ENCODE measurements around the gene ECI1. TPM values are rescaled to one million over a fixed set of nuclear protein-coding genes. Genes with fewer than 3 reads are reported as not detected.
"Not testable (repeated sequence)": the region's sequence is repeated elsewhere in the genome, so short reads cannot be mapped to it uniquely, and the experiment has no call there.

ECI1 gene
- total RNA-seq, 2 experiments from 2014 or later: 30.8 to 42.5 TPM

DNA sequence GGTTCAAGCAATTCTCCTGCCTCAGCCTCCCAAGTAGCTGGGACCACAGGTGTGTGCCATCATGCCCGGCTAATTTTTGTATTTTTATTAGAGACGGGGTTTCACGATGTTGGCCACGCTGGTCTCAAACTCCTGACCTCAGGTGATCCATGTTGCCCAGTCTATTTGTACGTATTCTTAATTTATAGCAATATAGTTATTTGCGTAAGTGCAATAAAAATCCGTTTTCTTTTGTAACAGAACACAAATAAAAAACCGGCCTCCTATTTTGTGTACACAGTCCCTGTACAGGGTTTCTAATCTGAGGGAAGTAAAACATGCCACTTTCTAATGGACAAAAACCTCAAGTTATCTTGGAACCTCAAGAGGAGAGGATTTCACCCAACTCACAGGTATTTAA, 8.9 kb upstream of the ECI1 start:
- ChIA-PET CTCF (no interaction called here), POLR2A (no interaction called here)
- no peak for DNase-seq
- Mint-ChIP-seq H3K4me1 (peaks cover 12% of the 10 kb centered on the region), H3K9me3 (no peaks in the 10 kb centered on the region), H3K4me3 (no peak overlapping the region), H3K36me3 (ENCODE audit: low read depth) (peaks cover 64% of the 10 kb centered on the region), H3K27me3 (no peaks in the 10 kb centered on the region), H3K27ac (no peak overlapping the region)

DNA sequence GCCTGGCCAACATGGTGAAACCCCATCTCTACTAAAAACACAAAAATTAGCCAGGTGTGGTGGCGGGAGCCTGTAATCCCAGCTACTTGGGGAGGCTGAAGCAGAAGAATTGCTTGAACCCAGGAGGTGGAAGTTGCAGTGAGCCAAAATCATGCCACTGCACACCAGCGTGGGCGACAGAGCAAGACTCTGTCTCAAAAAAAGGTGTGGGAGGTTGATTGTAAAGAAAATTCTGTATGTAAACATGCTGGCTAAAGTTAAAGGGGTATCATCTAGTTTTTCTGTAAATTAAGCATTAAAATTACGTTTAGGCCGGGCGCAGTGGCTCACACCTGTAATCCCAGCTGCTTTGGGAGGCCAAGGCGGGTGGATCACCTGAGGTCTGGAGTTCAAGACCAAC, 7.1 kb upstream of the ECI1 start:
- POLR2A ChIA-PET, H3K27ac Mint-ChIP-seq, H3K27me3 Mint-ChIP-seq, H3K9me3 Mint-ChIP-seq, DNase-seq, H3K4me1 Mint-ChIP-seq, H3K4me3 Mint-ChIP-seq: not testable (repeated sequence)
- H3K36me3 Mint-ChIP-seq (ENCODE audit: low read depth): peaks cover 67% of the 10 kb centered on the region
- CTCF ChIA-PET: interaction anchor here (0.6 kb wide), 1 partner anchor 538 kb away, joined by 3 read pairs; no protein-coding TSS in a partner anchor

DNA sequence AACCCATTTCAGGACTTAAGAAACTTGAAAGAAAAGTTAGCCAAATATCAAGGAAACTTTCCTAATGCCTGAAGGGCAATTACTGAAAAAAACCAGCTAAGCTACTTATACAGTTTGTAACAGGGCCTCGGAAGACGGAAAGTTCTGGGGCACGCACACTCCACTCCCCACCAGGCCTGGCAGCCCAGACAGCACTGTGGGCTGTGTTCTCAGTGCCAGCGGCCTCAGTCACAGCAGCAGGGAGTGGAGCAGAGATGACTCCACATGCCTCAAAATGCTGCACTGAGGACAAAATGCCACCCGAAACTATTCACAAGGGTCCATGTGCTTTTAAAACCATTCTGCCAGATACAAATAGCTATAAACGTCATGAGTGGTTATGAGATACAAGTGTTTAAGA, 6.3 kb upstream of the ECI1 start:
- H3K27me3 Mint-ChIP-seq: no peaks in the 10 kb centered on the region
- CTCF ChIA-PET: interaction anchor here (0.6 kb wide), 1 partner anchor 539 kb away, joined by 3 read pairs; no protein-coding TSS in a partner anchor
- peaks cover 3% of the 10 kb centered on the region for H3K4me1 Mint-ChIP-seq
- H3K36me3 Mint-ChIP-seq (ENCODE audit: low read depth): peaks cover 69% of the 10 kb centered on the region
- H3K4me3 Mint-ChIP-seq: no peak overlapping the region
- POLR2A ChIA-PET: interaction anchor here (0.6 kb wide), 1 partner anchor 11 kb away, joined by 3 read pairs; no protein-coding TSS in a partner anchor
- no peaks in the 10 kb centered on the region for H3K9me3 Mint-ChIP-seq
- no peak for DNase-seq
- H3K27ac Mint-ChIP-seq: no peak overlapping the region

DNA sequence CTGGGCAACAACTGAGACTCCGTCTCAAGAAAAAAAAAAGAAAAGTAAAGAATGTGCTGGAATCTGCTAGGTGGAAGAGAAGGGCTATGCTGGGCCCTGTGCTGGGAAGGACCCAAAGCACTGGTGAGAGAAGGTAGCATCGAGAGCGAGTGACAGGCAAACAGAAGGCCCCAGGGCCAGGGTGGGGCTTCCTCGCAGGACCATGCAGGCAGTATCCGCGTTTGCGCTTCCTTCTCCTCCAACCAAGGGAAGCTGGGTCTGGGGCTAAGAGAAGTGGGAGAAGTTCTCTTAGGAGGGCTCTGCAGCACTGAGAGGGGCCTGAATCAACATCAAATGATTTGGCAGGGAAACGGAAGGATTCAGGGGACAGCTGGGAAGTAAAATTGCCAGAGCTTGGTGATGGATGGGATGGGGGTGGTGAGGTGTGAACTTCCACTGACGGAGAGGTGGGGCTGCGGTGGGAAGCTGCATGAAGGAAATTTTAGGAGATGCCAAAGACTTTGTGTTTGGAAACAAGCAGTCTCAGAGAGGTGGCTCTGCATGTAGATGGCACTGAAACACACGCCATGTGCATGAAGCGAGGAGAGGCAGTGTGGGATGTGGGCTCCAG, 5.2 kb upstream of the ECI1 start:
- POLR2A ChIA-PET: no interaction called here
- peaks cover 60% of the 10 kb centered on the region for H3K36me3 Mint-ChIP-seq (ENCODE audit: low read depth)
- no peak overlapping the region for H3K4me3 Mint-ChIP-seq
- DNase-seq: no peak
- H3K4me1 Mint-ChIP-seq: peaks cover 2% of the 10 kb centered on the region
- no peaks in the 10 kb centered on the region for H3K27me3 Mint-ChIP-seq
- H3K9me3 Mint-ChIP-seq: no peaks in the 10 kb centered on the region
- H3K27ac Mint-ChIP-seq: peak overlapping the region; percentile 46
- CTCF ChIA-PET: interaction anchor here (1.0 to 1.2 kb wide), 2 partner anchors 9 to 141 kb away, joined by 3 to 4 read pairs; no protein-coding TSS in a partner anchor

DNA sequence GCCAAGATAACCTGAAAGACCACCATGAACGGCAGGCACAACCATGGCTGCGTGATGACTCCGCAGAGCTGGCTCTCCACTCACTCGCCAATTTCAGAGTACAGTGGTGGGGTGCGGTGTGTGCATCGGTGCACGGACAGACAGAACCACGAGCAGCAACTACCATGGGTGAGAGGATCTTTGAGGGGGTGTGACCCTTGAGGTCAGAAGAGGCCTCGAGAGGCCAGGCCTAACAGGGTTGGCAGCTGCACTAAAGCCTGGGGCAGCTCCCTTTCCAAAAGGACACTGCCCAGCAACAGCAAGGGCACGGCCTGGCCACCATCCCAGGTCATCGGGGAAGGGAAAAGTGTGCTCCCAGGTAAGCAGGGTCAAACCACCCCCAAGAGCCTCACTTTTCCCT, 1.9 kb upstream of the ECI1 start:
- Mint-ChIP-seq H3K9me3 (no peaks in the 10 kb centered on the region), H3K4me1 (peaks cover 10% of the 10 kb centered on the region), H3K27ac (peak overlapping the region; percentile 65), H3K4me3 (no peak overlapping the region), H3K36me3 (ENCODE audit: low read depth) (peaks cover 41% of the 10 kb centered on the region), H3K27me3 (no peaks in the 10 kb centered on the region)
- no peak for DNase-seq
- POLR2A ChIA-PET: interaction anchor here (0.7 kb wide), 1 partner anchor 38 kb away, joined by 8 read pairs; no protein-coding TSS in a partner anchor
- CTCF ChIA-PET: interaction anchor here (1.3 to 2.2 kb wide), 2 partner anchors 11 to 58 kb away, joined by 6 read pairs; no protein-coding TSS in a partner anchor

DNA sequence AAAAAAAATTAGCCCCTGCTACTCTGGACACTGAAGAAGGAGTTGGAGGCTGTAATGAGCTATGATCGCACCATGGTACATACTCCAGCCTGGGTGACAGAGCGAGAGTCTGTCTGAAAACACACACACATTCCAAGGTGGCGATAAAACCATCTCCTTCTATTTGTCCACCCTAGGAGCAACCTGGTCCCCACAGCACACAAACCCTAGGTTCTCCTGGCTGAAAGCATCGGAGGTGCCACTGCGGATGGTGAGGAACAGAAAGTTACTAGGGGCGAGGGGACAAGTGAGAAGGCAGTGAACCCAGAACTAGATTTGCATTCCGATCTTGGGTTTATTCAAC, 1.4 kb upstream of the ECI1 start:
- ChIA-PET POLR2A (interaction anchor here (0.7 kb wide), 1 partner anchor 38 kb away, joined by 8 read pairs; no protein-coding TSS in a partner anchor), CTCF (interaction anchor here (0.6 to 2.2 kb wide), 5 partner anchors 10 to 202 kb away, joined by 3 to 6 read pairs (median 5); partner anchors contain the start of gene DNASE1L2)
- Mint-ChIP-seq H3K4me1 (peaks cover 10% of the 10 kb centered on the region), H3K4me3 (no peak overlapping the region), H3K27ac (peak overlapping the region; percentile 65), H3K9me3 (no peaks in the 10 kb centered on the region), H3K27me3 (no peaks in the 10 kb centered on the region), H3K36me3 (ENCODE audit: low read depth) (peaks cover 37% of the 10 kb centered on the region)
- no peak for DNase-seq

DNA sequence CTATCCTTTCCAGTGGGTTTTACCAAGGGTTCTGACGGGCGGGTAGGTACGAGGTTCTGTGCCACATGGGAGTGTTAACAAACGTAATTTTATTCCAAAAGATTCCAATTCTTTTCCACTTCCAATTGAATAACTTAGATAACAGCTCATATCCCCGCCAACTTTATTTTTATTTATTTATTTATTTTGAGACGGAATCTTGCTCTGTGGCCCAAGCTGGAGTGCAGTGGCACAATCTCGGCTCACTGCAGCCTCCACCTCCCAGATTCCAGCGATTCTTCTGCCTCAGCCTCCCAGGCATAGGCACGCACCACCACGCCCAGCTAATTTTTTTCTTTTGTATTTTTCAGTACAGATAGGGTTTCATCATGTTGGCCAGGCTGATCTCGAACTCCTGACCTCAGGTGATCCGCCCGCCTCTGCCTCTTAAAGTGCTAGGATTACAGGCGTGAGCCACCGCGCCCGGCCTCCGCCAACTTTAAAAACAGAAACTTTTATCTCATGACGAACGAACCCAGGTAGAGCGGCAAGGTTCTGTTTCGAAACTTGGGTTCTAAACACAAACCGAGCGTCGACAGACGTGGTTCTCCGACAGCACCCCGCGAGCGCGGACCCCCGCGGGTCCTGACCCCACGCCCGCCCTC, 613 bp downstream of the ECI1 start:
- CTCF ChIA-PET: interaction anchor here (0.7 to 2.2 kb wide), 8 partner anchors 8 to 634 kb away, joined by 3 to 6 read pairs (median 3); partner anchors contain the start of gene PGP
- Mint-ChIP-seq H3K27me3 (no peaks in the 10 kb centered on the region), H3K4me1 (peaks cover 10% of the 10 kb centered on the region), H3K4me3 (peak overlapping the region; percentile 92), H3K27ac (peak overlapping the region; percentile 93), H3K9me3 (no peaks in the 10 kb centered on the region), H3K36me3 (ENCODE audit: low read depth) (peaks cover 17% of the 10 kb centered on the region)
- POLR2A ChIA-PET: interaction anchor here (1.4 to 1.6 kb wide), 2 partner anchors 12 to 95 kb away, joined by 3 read pairs; partner anchors contain the start of gene TRAF7
- peak; percentile 48 for DNase-seq

DNA sequence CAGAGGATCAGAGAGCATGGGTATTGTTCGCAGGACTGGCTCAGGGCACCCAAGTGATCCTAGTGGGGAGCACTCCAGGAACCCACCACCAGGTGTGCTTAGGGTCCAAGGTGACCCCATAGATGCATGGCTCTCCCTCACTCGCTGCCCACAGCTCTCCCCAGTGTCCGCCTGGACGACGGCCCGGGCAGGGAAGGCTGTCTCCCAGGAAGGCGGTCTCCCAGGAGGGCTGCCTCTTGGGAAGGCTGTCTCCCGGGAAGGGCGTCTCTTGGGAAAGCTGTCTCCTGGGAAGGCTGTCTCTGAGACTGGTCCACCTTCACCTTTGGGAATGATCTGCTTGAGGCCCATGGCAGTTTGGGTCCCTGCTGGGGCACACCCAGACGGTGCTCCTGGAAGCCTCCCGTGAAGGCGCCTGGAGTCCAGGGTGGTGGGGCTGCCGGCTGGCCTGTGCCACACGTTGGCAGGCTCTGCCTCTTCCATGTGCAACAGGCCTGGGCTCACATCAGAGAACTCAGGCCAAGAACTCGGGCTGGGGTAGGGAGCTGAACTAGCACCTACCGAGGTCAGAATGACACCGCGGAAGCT, 5.0 kb downstream of the ECI1 start:
- Mint-ChIP-seq H3K9me3 (no peaks in the 10 kb centered on the region), H3K27me3 (no peaks in the 10 kb centered on the region), H3K27ac (no peak overlapping the region), H3K4me3 (no peak overlapping the region), H3K4me1 (peaks cover 10% of the 10 kb centered on the region), H3K36me3 (ENCODE audit: low read depth) (peaks cover 9% of the 10 kb centered on the region)
- DNase-seq: no peak
- ChIA-PET CTCF (interaction anchor here (0.8 to 1.6 kb wide), 4 partner anchors 10 to 72 kb away, joined by 3 to 4 read pairs (median 4); no protein-coding TSS in a partner anchor), POLR2A (interaction anchor here (0.5 kb wide), 1 partner anchor 11 kb away, joined by 3 read pairs; no protein-coding TSS in a partner anchor)

DNA sequence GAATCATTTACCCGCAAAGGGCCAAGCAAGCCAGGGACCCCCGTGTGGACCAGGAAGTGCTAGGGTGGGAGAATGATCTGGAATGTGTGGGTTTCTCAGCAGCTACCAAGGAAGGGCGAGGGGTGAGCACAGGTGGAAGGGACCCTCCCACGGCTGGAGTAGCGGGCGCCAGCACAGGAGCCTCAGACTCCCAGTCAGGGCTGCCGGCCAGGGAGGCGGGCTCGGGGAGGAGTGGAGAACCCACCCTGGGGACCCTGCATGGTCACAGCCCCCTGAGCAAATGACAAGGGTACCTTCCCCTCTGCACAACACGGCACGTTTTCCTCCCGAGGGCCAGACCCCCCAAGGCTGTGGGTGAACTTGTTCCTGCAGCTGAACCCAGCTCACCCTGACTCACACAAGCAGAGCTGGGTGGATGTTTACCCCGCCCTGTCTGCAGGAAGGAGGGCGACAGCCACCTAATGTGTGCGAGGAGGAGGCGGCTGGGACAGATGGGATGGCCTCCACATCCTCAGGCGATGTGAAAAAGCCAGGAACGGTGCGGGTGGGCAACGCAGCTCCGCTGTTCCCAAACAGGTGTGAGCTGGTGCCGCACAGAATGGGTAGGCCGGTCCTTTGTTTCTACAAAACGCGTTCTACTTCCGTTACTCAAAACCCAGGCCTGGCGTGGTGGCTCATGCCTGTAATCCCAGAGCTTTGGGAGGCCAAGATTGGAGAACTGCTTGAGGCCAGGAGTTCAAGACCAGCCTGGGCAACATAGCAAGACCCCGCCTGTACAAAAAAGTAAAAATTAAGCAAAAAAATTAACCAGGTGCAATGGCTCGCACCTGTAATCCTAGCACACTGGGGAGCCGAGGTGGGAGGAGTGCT, 6.2 kb downstream of the ECI1 start:
- no peak for DNase-seq
- Mint-ChIP-seq H3K27me3 (no peaks in the 10 kb centered on the region), H3K4me3 (no peak overlapping the region), H3K27ac (no peak overlapping the region), H3K36me3 (ENCODE audit: low read depth) (peaks cover 9% of the 10 kb centered on the region), H3K9me3 (no peaks in the 10 kb centered on the region), H3K4me1 (peaks cover 4% of the 10 kb centered on the region)
- CTCF ChIA-PET: no interaction called here
- POLR2A ChIA-PET: no interaction called here

DNA sequence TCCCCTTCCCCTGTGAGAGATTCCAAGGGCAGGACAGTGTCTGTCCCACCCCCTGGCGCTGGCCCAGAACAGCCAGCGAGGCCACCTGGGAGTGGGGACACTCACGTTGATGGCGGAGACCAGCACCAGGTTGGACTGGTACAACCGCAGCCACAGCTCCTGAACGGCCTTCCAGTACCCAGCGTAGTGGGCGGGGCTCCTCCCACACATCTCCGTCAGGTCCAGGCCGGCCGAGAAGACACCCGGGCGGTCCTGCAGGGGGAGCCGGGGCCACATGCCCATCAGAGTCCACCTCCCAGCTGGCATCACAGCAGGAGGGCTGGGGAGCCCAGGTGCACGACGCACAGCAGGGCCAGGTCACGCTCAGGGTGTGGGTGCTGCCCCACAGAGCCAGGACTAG, 7.1 kb downstream of the ECI1 start:
- Mint-ChIP-seq H3K9me3 (no peaks in the 10 kb centered on the region), H3K4me1 (peaks cover 3% of the 10 kb centered on the region), H3K4me3 (no peak overlapping the region), H3K27ac (no peak overlapping the region), H3K36me3 (ENCODE audit: low read depth) (peaks cover 10% of the 10 kb centered on the region), H3K27me3 (no peaks in the 10 kb centered on the region)
- POLR2A ChIA-PET: no interaction called here
- no peak for DNase-seq
- CTCF ChIA-PET: no interaction called here

DNA sequence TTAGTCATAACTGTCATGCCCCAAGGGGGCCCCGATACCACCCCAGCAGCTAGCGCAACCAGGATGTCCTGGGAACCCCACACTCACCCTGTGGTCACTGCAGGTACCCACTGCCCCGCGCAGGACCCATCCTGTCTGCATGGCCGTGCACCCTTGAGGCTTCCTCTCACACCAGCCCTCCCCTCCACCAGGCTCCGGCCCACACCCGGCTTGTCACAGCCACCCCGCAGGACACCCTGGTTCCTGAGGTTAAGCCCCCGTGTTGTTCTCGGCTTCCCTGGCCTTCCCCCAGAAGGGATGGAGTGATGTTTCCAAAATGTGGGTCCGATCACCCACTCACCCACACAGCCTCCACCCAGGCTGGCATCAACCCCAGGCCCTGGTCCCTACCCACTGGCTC, 7.6 kb downstream of the ECI1 start:
- H3K27ac Mint-ChIP-seq: no peak overlapping the region
- DNase-seq: no peak
- H3K4me3 Mint-ChIP-seq: no peak overlapping the region
- no peaks in the 10 kb centered on the region for H3K9me3 Mint-ChIP-seq
- no peaks in the 10 kb centered on the region for H3K27me3 Mint-ChIP-seq
- ChIA-PET CTCF (no interaction called here), POLR2A (no interaction called here)
- H3K36me3 Mint-ChIP-seq (ENCODE audit: low read depth): peaks cover 10% of the 10 kb centered on the region
- H3K4me1 Mint-ChIP-seq: peaks cover 3% of the 10 kb centered on the region

DNA sequence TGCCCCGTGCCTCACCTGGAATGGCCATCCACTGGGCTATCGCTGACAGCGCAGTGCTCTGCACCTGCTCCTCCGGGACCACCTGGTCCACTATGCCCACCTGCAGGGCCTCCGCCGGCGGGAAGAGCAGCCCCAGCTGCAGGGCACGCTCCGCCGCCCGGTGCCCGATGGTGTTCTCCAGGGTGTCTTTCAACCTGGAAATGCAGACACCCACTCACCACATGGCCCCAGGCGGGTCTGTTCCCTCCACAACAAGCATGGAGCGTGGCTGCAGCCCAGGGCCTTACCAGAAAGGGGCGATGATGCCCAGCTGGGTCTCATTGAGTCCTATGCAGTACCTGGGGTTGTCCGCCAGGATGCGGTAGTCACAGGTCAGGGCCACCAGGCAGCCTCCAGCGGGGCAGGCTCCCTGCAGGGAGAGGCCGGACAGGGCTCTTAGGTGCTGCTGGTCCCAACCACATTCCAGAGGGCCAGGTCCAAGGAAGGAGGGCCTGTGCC, 8.3 kb downstream of the ECI1 start:
- Mint-ChIP-seq H3K4me1 (peaks cover 3% of the 10 kb centered on the region), H3K4me3 (no peak overlapping the region), H3K36me3 (ENCODE audit: low read depth) (peaks cover 10% of the 10 kb centered on the region), H3K27ac (no peak overlapping the region), H3K27me3 (no peaks in the 10 kb centered on the region), H3K9me3 (no peaks in the 10 kb centered on the region)
- ChIA-PET CTCF (interaction anchor here (1.6 kb wide), 1 partner anchor 9 kb away, joined by 6 read pairs; the partner anchor contains the start of gene ECI1), POLR2A (no interaction called here)
- DNase-seq: no peak

All from activated CD4-positive, alpha-beta T cell treated with anti-CD3 and anti-CD28 coated beads, Interleukin-2, amount 10 ng/mL, durations not matched to agents 7 days and 5 days (primary cell).